HG03103 (cell line): ENCODE results near the gene RPL7L1.
"Not testable (repeated sequence)": the region's sequence is repeated elsewhere in the genome, so short reads cannot be mapped to it uniquely, and the experiment has no call there.

Experiments
- ATAC-seq: cut with Tn5 transposase; IDR thresholded peaks from one replicate; pipeline ENCODE4 v1.9.1; 2021; ENCODE audit warnings: low read depth; ENCODE audit not compliant: unreplicated experiment

The RPL7L1 gene

DNA sequence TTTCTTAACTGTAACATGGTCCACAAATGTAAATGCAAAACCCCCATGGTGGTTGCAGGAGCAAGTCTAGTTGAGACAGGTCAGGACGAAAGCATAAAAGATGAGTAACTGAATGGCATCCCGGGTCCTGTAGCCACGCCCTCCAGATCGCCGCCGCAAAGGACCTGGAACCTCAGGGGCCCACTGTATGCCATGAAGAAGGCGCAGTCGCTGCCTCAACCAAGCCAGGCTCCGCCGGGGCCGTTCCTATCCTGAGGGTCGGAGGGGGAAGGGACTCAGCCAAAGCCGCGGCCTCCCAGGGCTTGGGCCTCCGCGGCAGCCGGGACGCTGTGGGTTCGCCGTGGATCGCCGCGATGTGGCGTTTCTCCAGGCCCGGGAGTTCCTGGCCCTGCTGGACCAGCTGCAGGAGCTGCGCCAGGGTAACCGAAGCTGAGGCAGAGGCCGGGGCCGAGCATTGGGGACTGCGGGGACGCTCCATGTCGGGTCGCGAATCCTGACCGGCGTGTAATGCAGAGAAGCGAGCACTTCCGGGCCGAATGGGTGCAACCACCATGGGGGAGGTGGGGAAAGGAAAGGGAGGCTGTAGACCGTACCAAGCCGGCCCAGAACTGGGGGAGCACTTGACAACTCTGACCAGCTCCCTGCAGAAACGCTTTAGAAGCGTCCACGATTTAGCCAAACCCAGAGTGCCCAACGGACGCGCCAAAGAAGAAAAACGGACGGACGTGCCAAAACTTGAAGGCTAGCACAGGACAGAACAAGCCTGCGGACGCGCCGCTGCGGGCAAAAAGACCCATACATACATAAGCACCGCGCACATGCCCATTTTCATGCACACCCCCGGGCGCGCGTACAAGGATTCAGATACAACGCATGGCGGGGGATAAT is 11.1 kb downstream of the RPL7L1 start:
- ATAC-seq = peak; percentile 82

DNA sequence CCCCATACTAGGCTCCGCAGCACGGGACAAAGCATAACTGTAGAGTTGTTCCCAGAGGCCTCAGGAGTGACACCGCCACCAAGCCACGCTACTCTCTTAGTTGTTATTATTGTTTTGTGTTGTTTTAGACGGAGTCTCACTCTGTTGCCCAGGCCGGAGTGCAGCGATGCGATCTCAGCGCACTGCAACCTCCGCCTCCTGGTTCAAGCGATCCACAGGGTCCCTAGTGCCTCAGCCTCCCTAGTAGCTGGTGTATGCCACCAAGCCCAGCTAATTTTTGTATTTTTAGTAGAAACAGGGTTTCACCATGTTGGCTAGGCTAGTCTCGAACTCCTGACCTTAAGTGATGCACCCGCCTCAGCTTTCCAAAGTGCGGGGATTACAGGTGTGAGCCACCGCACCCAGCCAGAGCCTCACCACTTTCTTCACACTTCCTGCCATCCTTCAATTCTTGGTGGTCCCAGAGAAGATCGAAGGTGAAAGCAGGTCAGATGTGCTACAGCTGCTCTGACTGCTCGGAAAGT is 11.8 kb downstream of the RPL7L1 start:
- ATAC-seq = no peak

GRCh38 chr6:42894041-42894828 is 14.8 kb downstream of the RPL7L1 start:
- not testable (repeated sequence) for ATAC-seq

DNA sequence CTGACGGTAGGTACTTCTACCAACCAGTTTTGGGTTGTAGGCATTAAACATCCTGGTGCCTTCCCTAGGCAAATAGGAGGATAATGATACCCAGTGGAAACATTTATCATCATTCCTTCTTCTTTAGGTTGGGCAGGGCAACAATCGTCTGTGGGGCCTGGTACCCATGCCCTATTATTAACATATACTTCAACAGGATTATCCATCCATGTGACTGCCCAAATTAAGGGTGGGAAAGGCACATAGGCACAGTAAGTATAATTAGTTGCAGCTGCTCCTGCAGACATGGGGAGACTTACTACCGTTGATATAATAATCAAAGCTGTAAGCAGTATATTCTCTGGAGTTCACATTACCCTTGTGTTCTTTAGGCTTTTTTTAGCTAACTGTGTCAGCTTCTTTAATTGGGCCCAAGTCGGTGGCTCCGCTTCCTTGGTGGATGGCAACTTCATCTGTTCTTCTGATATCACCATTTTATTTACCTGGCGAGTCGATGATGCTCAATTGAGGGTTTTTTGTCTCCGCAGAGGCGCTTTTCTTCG is 16.8 kb downstream of the RPL7L1 start:
- no peak for ATAC-seq

- ATAC-seq = no peak
These were observed 19.5 kb downstream of the RPL7L1 start for GRCh38 chr6:42898891-42899361.

DNA sequence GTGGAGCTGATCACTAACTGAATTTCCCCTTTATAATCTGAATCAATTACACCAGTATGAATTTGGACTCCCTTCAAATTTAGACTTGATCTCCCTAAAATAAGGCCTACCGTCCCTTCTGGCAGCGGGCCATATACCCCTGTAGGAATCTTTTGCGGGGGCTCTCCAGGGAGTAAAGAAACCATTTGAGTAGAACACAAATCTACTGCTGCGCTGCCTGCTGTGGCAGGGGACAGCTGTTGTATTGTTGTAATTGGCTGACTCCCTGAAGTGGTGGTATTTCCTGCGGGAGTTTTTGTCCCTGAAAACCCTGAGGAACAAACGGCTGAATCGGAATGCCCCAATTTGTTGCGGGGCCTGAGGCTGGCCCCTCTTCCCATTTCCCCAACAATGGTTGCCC is 20.5 kb downstream of the RPL7L1 start:
- no peak for ATAC-seq

- ATAC-seq = no peak
These were observed 22.1 kb downstream of the RPL7L1 start for GRCh38 chr6:42901538-42901957.

- ATAC-seq = not testable (repeated sequence)
These were observed 23.2 kb downstream of the RPL7L1 start for GRCh38 chr6:42902429-42903263.

DNA sequence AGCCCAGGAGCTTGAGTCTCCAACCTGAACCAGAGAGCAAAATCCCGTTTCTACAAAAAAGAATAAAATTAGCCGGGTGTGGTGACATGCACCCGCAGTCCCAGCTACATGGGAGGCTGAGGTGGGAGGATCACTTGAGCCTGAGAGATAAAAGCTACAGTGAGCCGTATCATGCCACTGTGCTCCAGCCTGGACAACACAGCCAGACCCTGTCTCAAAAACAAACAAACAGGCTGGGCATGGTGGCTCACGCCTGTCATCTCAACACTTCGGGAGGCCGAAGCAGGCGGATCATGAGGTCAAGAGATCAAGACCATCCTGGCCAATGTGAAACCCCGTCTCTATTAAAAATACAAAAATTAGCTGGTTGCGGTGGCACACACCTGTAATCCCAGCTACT is 25.1 kb downstream of the RPL7L1 start:
- no peak for ATAC-seq

- ATAC-seq = no peak
These were observed 27.9 kb downstream of the RPL7L1 start for GRCh38 chr6:42907336-42907735.

- ATAC-seq = no peak
These were observed 30.4 kb downstream of the RPL7L1 start for GRCh38 chr6:42909835-42910234.

- ATAC-seq = no peak
These were observed 32.0 kb downstream of the RPL7L1 start for GRCh38 chr6:42911171-42912021.

DNA sequence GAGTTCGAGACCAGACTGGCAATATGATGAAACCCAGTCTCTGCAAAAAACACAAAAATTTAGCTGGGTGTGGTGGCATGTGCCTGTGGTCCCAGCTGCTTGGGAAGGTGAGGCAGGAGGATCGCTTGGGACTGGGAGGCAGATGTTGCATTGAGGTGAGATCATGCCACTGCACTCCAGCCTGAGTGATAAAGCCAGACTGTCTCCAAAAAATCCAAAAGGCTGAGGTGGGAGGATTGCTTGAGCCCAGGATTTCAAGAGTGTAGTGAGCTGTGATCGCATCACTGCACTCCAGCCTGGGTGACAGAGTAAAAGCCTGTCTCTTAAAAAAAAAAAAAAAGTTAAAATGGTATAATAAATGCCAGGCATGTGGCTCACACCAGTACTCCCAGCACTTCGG is 35.1 kb downstream of the RPL7L1 start:
- ATAC-seq = no peak

GRCh38 chr6:42915732-42916131 is 36.3 kb downstream of the RPL7L1 start, which contains the start of gene PTCRA:
PTCRA (plus strand) TSS chr6:42916053; CDS start chr6:42916070, 17 bp downstream.
- no peak for ATAC-seq

GRCh38 chr6:42916288-42916687 is 36.9 kb downstream of the RPL7L1 start:
- ATAC-seq = no peak

DNA sequence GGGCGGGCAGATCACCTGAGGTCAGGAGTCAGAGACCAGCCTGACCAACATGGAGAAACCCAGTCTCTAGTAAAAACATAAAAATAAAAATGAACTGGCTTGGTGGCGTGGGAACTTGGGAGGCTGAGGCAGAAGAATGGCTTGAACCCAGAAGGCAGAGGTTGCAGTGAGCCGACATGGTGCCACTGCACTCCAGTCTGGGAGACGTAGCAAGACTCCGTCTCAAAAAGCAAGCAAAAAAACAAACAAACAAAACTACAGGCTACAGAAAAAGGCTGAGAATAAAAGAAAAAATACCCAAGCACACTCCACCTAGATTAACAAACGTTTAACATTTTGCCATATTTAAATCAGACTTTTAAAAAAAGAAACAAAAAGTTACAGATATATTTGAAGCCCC is 42.4 kb downstream of the RPL7L1 start:
- no peak for ATAC-seq

GRCh38 chr6:42923666-42924065 is 44.2 kb downstream of the RPL7L1 start:
- no peak for ATAC-seq

- no peak for ATAC-seq
These were observed 45.9 kb downstream of the RPL7L1 start for GRCh38 chr6:42925248-42925857.
